Head of caudate nucleus (tissue), 42 donors: ENCODE data around the gene IZUMO1.
"Not testable (repeated sequence)": the region's sequence is repeated elsewhere in the genome, so short reads cannot be mapped to it uniquely, and the experiment has no call there.

Experiments used
- DNase-seq, 42 donors: peaks; one replicate each; pipeline versions ENCODE4 v3.0.0 to v3.0.0-alpha.2; 2020 to 2021; ENCODE audit warnings: mixed read lengths in 7 of 42
- intact Hi-C: fragments of 100-400 bp; cut with DNase I; formaldehyde crosslinking; loops from one replicate; pipeline ENCODE4 v1.15.0; 2022

IZUMO1 gene

DNA sequence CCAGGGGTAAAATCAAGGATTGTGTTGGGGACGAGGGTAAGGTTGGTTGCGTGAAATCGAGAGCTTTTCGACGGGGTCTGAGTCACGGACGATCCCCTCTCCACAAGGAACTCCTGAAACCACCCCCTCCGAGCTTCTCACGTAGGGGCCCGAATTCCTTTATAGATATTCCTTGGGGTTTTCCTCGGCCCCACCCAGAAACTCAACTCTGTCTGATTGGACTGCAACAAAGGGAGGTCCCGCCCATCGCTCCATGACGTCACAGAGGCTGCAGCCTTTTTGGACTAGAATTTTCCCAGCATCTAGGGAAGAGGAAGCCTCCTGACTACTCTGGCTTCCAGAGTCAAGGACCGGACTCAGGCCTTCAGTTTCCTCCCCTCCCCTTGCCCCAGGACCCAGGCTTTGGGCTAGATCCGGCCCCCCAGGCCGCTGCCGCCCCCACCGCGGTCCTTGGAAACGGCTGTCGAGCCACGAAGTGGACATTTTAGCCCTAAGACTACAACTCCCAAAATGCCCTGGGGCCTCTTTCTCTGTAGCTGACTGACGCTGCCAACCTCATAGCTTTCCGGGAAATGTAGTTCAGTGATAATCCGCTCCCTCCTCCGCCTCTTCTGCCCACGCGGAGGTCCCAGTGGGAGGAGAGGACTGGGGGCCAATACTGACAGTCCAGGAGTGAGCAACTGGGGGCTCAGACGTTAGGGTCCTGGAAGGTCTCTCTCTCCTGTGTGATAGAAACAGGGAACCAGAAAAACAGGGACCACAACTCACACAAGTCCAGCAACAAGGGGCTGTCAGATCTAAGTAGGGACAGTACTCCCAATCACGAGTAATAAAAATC lies at the start of gene IZUMO1:
IZUMO1 (minus strand) TSS at position 172 of the 838 bp plus-strand sequence. CDS start 1,050 bp downstream, outside the sequence.
- intact Hi-C loops: no loop called here
- peak; percentile 65 to 92 (median 81) for DNase-seq

DNA sequence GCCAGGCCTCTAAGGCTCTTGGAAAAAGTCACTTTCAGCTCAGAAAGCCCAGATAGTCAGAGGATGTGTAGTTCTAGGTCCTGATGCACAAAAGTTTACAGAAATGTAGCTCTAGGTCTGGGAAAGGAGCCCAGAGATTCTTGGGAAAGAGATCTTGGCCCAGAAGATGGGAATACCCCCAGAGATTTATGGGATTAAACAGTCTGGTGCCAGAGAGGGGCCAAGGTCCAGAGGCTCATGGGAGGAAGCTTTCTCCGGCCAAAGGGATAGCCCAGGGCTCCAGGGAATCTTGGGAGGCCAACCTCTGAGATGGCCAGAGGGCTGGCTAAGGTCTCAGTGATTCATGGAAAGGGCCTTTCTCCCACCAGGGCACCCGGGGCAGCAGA lies 49.0 kb upstream of the IZUMO1 start:
- intact Hi-C loops: loop anchor here (5.0 kb wide), 2 partner anchors 37 to 177 kb away; no protein-coding TSS in a partner anchor
- peak in 5 of 42 donors; percentile 33 to 53 (median 48) for DNase-seq

DNA sequence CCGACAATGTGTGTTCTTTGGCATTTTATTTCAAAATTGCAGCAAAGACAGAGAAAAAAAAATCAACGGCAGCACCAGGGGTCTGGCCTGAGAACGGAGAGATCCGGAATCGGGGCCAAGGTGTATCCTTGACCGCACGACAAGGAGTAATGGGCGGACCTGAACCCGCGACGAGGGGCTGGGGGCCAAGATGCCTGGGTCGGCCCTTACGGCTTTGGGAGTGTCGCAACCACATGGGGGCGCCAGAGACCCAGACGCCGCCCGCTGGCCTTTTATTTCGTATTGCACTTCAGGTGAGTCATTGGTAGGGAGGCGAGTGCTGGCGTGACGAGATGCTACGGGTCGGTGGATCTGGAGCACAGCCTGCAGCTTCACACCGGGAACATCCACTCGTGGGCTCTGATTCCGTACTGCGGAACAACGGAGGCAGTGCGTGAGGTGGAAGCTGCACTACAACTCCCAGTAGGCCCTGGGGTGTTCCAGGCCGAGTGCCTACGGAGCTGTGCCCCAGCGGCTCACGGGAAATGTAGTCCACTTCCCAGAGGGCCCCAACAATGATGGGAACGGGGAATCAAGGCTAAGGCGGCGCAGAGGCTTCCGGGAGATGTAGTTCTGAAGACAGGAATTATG lies 48.5 kb upstream of the IZUMO1 start:
- peak; percentile 88 to 99 (median 96) for DNase-seq
- intact Hi-C loops: loop anchor here (5.0 kb wide), 2 partner anchors 37 to 177 kb away; no protein-coding TSS in a partner anchor

DNA sequence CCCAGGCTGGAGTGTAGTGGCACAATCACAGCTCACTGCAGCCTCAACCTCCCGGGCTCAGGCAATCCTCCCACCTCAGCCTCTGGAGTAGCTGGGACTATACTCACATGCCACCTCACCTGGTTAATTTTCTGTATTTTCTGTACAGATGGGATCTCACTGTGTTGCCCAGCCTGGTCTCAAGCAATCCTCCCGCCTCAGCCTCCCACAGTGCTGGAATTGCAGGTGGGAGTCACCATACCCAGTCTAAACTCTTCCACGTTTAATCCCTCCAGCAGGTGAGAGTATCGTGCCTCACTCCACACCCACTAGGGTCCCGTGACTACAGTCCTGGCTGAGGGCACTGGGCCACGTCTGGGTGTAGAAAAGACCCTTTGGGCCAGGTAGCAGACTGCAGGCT lies 47.6 kb upstream of the IZUMO1 start:
- no peak for DNase-seq
- intact Hi-C loops: no loop called here

DNA sequence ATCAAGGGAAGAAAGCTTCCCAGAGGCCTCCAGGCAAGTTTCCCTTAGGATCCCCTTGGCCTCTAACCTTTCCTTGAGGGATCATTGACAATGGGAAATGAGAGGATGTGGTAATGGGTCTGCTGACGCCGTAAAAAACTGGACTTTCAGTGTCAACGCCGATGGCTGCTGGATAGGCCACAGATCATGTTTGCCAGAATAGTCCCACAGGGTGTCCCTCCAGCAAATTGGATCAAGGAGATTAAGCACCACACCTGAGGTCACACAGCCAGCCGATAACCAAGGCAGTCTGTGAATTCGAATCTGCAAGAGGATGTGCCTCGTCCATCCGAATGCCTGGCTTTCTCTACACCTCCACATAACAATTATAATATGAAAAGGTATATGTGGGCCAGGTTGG lies 46.6 kb upstream of the IZUMO1 start:
- intact Hi-C loops: no loop called here
- DNase-seq: no peak

DNA sequence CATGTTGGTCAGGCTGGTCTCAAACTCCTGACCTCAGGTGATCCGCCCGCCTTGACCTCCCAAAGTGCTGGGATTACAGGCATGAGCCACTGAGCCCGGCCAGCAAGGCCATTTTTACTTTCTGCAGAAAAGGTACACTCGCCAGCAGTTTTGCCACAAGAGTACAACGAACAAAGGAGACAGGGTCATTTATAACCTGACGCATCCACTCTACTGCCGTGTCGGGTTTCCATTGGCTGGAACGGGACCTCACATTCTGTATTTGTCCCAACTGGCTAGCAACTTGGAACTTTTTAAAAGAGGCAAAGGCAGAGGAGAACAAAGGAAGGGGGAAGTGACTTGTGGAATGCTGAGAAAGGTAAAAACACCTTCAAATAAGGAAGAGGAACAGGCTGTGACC lies 40.6 kb upstream of the IZUMO1 start:
- intact Hi-C loops, DNase-seq: not testable (repeated sequence)

DNA sequence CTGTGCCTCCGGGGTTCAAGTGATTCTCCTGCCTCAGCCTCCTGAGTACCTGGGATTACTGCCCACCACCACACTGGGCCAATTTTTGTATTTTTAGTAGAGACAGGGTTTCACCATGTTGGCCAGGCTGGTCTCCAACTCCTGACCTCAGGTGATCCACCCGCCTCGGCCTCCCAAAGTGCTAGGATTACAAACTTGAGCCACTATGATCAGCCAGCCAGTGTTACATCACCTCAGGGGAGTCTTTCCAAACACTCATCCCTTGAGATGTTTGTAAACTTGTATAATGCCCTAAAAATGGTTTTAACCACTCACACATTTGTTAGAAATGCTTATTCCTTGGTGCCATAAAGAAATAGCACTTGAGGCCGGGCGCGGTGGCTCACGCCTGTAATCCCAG lies 39.7 kb upstream of the IZUMO1 start:
- DNase-seq, intact Hi-C loops: not testable (repeated sequence)

DNA sequence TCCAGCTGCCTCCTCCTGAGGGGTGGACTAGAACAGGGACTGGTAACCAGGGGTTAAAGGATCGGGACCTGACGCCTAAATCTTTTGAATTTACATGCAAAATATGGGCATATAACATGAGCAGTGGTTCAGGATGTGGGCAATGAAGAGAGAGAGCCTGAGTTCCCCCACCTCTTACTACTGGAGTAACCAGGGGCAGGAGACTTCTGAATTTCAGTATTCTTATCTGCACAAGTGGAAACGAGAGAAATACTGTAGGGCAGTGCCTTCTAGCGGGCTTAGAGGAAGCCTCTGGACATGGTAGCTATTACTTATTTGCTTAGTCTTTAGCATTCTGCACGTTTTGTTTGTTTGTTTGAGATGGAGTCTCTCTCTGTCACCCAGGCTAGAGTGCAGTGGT lies 37.8 kb upstream of the IZUMO1 start:
- DNase-seq: no peak
- intact Hi-C loops: no loop called here

DNA sequence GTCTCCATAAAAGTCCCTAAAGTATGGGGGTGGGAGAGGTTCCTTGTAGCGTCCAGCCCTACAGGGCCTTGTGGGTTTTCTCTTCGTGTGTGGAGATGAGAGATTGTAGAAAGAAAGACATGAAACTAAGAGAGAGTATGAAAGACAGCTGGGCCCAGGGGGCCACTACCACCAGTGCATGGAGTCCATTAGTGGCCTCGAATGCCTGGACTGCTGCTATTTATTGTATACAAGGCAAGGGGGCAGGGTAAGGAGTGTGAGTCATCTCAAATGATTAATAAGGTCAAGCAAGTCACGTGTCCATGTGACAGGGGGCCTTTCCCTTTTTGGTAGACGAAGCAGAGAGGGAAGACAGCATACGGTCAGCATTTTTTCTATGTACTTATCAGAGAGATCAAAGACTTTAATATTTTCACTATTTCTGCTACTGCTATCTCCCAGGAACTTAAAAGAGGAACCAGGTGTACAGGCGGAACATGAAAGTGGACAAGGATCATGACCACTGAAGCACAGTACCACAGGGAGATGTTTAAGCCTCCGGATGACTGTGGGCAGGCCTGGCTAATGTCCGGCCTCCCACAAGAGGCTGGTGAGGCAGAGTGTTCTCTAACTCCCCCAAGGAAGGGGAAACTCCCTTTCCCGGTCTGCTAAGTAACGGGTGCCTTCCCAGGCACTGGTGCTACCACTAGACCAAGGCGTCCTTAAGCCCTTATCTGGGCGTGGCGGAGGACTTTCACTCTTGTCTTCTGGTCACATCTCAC lies 34.1 kb upstream of the IZUMO1 start:
- intact Hi-C loops: no loop called here
- DNase-seq: no peak

DNA sequence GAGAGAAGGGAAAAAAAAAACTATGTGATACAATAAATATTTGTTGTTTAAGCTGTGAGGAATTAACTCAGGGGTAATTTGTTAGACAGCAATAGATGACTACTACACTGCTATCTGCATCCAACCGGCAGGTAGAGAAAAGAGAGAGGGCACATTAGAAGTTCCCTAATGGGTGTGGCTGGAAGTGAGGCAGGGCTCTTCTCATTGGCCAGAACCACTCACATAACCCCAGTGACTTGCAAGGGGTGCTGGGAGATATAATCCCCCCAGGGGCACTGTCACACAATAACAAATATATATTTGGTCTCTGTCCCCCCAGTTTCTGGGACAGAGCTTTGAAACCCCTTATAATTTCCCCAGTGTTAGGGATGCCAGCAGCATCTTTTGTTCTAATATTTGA lies 32.9 kb upstream of the IZUMO1 start:
- intact Hi-C loops: no loop called here
- no peak for DNase-seq

DNA sequence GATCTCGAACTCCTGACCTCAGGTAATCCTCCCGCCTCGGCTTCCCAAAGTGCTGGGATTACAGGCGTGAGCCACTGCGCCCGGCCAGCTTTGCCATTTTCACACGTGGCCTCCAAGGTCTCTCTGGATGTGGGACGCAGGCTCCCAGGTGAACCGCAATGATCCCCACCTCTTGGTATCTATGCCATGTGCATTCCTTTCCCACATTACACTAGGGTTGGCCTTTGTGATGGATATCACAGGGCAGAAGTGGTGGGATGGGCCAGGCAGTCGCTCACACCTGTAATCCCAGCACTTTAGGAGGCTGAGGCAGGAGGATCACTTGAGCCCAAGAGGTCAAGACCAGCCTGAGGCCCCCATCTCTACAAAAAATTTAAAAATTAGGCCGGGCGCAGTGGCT lies 31.0 kb upstream of the IZUMO1 start:
- intact Hi-C loops: no loop called here
- no peak for DNase-seq

DNA sequence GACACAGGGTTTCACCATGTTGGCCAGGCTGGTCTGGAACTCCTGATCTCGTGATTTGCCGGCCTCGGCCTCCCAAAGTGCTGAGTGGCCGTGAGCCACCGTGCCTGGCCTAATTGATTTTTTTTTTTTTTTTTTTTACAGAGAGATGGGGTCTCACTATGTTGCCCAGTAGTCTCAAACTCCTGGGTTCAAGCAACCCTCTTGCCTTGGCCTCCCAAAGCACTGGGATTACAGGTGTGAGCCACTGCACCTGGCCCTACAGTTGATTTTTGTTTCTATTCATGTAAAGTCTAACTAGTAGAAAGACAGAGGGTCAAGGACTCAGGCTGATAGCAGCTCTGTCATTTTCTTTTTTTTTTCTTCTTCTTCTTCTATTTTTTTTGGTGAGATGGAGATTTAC lies 30.4 kb upstream of the IZUMO1 start:
- no peak for DNase-seq
- intact Hi-C loops: no loop called here

DNA sequence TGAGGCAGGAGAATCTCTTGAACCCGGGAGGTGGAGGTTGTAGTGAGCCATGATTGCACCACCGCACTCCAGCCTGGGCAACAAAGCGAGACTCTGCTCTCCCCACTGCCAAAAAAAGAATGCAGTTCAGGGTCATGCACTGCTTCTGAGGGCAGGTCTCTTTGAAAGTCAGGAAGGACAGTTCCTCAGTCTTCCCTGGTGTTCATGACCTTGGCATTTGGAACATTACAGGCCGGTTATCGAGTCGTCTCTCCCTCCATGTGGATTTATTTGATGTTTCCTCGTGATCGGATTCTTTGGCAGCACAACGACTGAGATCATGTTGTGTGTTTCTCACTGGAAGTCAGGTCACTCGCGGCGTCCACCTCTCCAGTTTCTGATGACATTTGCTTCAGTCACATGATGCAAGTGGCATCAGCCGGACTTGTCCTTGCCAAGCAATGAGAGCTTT lies 25.8 kb upstream of the IZUMO1 start:
- intact Hi-C loops: no loop called here
- no peak for DNase-seq

DNA sequence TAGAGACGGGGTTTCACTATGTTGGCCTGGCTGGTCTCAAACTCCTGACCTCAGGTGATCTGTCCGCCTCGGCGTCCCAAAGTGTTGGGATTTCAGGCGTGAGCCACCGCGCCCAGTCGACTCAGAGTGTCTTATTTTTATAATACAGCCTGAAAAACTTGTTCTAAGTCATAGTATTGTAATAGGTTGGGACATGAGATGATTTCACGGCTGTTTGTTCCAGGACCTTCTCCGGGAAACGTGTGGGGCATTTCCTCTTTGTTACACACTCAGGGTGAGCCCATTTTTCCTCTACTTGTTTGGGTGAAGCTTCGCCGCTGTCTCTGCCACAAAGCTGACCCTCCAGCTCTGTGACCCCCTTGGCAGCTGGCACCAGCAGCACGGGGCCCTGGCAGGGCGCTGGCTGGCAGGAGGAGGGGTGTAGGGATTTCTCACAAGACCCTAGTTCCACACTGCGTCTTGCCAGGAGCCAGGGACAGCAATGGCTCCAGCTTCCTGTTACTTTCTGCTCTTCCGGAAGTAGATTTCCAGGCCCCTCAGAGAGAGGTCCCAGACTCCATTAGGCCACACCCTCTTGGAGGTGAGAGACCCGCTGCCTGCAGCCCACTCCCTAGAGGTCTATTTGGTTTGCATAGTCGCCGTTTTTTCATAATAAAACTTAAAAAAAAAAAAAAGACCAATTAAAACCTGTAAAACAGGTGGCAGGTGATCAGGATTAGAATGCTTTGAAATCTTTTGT lies 24.2 kb upstream of the IZUMO1 start:
- DNase-seq: no peak
- intact Hi-C loops: no loop called here

DNA sequence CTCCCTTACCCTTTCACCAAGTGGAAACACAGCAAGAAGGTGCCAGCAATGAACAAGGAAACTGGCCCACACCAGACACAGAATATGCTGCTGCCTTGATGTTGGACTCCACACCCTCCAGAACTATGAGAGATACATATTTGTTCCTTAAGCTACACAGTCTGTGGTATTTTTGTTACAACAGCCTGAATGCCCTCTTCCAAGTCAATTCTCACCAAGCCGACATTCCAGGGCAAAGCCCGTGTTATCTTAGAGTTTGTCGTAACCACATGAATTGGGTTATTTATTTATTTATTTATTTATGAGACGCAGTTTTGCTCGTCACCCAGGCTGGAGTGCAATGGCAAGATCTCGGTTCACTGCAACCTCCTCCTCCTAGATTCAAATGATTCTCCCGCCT lies 23.6 kb upstream of the IZUMO1 start:
- no peak for DNase-seq
- intact Hi-C loops: no loop called here

DNA sequence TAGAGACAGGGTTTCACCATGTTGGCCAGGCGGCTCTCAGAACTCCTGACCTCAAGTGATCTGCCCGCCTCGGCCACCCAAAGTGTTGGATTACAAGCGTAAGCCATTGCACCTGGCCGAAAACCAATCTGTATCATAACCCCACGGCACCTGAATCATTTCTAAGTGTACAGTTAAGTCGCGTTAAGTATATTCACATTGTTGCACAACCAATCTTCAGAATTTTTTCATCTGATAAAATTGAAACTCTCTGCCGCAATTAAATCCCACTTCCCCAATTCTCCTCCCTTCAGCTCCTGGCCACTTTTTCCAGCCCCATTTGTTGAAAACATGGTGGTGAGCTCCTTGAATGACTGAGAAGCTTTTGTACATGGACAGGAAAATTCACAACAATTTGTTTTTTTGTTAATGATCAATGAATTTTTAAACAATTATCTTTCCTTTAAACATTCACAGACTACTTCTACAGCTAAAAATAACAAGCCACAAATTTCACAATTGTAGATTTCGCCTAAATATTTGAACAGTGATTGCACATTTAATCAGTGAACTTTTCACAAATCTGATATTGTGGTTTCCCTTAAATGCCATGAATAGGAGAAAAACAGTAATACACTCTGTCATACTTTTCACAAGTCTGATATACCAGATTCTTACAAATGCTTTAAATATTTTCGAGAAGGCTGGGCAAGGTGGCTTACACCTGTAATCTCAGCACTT lies 22.4 kb upstream of the IZUMO1 start:
- intact Hi-C loops: no loop called here

DNA sequence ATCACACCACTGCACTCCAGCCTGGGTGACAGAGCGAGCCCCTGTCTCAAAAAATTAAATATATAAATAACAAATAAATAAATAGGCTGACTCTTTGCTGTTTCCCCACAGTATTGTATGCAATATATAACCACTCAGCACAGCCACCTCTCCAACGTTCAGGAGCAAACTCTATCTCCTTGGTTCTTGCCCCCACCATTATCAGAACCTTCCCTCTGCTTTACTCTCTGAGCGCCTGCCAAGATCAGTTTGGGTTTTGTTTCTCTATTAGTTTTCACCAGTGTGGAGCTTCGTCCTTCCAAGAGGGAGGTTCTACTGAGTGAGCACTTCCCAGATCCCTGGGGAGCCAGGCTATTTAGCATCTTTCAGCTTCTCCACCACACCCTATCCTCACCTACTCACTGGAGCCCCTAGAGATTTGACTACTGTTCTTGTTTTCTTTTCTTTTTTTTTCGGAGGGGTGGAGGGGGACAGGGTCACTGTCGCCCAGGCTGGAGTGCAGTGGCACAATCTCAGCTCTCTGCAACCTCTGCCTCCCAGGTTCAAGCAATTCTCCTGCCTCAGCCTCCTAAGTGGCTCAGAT lies 21.6 kb upstream of the IZUMO1 start:
- intact Hi-C loops, DNase-seq: not testable (repeated sequence)

More for the DNA sequence above, 22.4 kb upstream of the IZUMO1 start:
- no peak for DNase-seq

DNA sequence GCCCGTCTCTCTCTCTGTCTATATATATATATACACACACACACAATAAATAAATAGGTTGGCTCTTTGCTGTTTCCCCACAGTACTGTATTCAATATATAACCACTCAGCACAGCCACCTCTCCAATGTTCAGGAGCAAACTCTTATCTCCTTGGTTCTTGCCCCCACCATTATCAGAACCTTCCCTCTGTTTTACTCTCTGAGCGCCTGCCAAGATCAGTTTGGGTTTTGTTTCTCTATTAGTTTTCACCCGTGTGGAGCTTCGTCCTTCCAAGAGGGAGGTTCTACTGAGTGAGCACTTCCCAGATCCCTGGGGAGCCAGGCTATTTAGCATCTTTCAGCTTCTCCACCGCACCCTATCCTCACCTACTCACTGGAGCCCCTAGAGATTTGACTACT lies 19.1 kb upstream of the IZUMO1 start:
- DNase-seq, intact Hi-C loops: not testable (repeated sequence)
